Osteoblast (primary cell): ENCODE measurements around the gene SNAP23. TPM values are rescaled to one million over a fixed set of nuclear protein-coding genes. Genes with fewer than 3 reads are reported as not detected.

Source experiments
- DNase-seq: peaks from one replicate; pipeline ENCODE4 v3.0.0; 2011; ENCODE audit warnings: low spot score, mixed read lengths; ENCODE audit not compliant: insufficient read length; ENCODE audit errors: missing footprints
- H2AFZ ChIP-seq: 2 replicates; pipeline ENCODE4 v1.6.0; 2011; ENCODE audit warnings: mild to moderate bottlenecking, low read length
- H3K27ac ChIP-seq: 2 replicates; pipeline ENCODE4 v1.5.1; 2011; ENCODE audit warnings: mild to moderate bottlenecking, low read depth, low read length, moderate library complexity
- H3K27me3 ChIP-seq: 2 replicates; pipeline ENCODE4 v1.6.0; 2012; ENCODE audit warnings: mild to moderate bottlenecking, control low read depth, inconsistent platforms, low read length, moderate library complexity; ENCODE audit not compliant: insufficient read depth
- H3K36me3 ChIP-seq: 2 replicates; pipeline ENCODE4 v1.5.1; 2011; ENCODE audit warnings: mild to moderate bottlenecking, low read length, control low read depth, moderate library complexity; ENCODE audit not compliant: insufficient read depth
- H3K4me1 ChIP-seq: 2 replicates; pipeline ENCODE4 v1.5.1; 2011; ENCODE audit warnings: mild to moderate bottlenecking, low read length, control low read depth, moderate library complexity; ENCODE audit not compliant: insufficient read depth
- H3K4me2 ChIP-seq: 2 replicates; pipeline ENCODE4 v1.6.0; 2011; ENCODE audit warnings: mild to moderate bottlenecking, low read length; ENCODE audit not compliant: insufficient read depth
- H3K4me3 ChIP-seq: fragments of 200-600 bp; sonication (generic); 3 replicates; pipeline ENCODE4 v1.5.1; 2012; ENCODE audit warnings: mild to moderate bottlenecking, low read length, inconsistent platforms; ENCODE audit not compliant: insufficient read depth
- H3K79me2 ChIP-seq: 2 replicates; pipeline ENCODE4 v1.6.0; 2012; ENCODE audit warnings: mild to moderate bottlenecking, low read length, control low read depth, inconsistent platforms; ENCODE audit not compliant: insufficient read depth
- H3K9me3 ChIP-seq: 2 replicates; pipeline ENCODE4 v1.5.1; 2011; ENCODE audit warnings: low read depth, low read length, control low read depth
- H4K20me1 ChIP-seq: 2 replicates; pipeline ENCODE4 v1.6.0; 2012; ENCODE audit warnings: mild to moderate bottlenecking, low read length, control low read depth; ENCODE audit not compliant: insufficient read depth
- total RNA-seq: library from RNA; depleted of rRNA; stranded (reverse); fragments of >200 nt; gene quantifications from 2 replicates; pipeline ENCODE4 v1.2.3, GENCODE V29; 2012
- TF ChIP-seq, protein P1 (sequence below): IDR thresholded peaks from 2 replicates; pipeline ENCODE4 v1.5.1; 2011; ENCODE audit warnings: mild to moderate bottlenecking, low read depth, low read length, moderate library complexity; ENCODE audit errors: extremely low read depth

Gene SNAP23
- total RNA-seq, 1 donor, result 81.4 TPM

GRCh38 chr15:42578984-42579537 is 83.6 kb downstream of the SNAP23 start:
- DNase-seq, result no peak
- H3K27me3 ChIP-seq, result peaks cover 43% of the 10 kb centered on the region
- no peak overlapping the region for H3K27ac ChIP-seq
- H3K36me3 ChIP-seq, result no peaks in the 10 kb centered on the region
- H2AFZ ChIP-seq, result no peak overlapping the region
- H3K4me1 ChIP-seq, result peaks cover 17% of the 10 kb centered on the region
- no peak overlapping the region for H3K4me2 ChIP-seq
- no peaks in the 10 kb centered on the region for H3K9me3 ChIP-seq
- H3K4me3 ChIP-seq, result no peak overlapping the region
- no peaks in the 10 kb centered on the region for H3K79me2 ChIP-seq
- peaks cover 3% of the 10 kb centered on the region for H4K20me1 ChIP-seq
- TF ChIP-seq, protein P1, sequence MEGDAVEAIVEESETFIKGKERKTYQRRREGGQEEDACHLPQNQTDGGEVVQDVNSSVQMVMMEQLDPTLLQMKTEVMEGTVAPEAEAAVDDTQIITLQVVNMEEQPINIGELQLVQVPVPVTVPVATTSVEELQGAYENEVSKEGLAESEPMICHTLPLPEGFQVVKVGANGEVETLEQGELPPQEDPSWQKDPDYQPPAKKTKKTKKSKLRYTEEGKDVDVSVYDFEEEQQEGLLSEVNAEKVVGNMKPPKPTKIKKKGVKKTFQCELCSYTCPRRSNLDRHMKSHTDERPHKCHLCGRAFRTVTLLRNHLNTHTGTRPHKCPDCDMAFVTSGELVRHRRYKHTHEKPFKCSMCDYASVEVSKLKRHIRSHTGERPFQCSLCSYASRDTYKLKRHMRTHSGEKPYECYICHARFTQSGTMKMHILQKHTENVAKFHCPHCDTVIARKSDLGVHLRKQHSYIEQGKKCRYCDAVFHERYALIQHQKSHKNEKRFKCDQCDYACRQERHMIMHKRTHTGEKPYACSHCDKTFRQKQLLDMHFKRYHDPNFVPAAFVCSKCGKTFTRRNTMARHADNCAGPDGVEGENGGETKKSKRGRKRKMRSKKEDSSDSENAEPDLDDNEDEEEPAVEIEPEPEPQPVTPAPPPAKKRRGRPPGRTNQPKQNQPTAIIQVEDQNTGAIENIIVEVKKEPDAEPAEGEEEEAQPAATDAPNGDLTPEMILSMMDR, result no peak

- peak; percentile 90 for DNase-seq
- peak overlapping the region; percentile 77 for H3K4me2 ChIP-seq
These were observed 85.9 kb downstream of the SNAP23 start for GRCh38 chr15:42581272-42581730.

More at GRCh38 chr15:42581272-42581730, 85.9 kb downstream of the SNAP23 start:
- Histone ChIP-seq H3K27me3 (peaks cover 41% of the 10 kb centered on the region), H3K36me3 (no peaks in the 10 kb centered on the region), H4K20me1 (peaks cover 3% of the 10 kb centered on the region), H3K4me3 (peak overlapping the region; percentile 67), H3K4me1 (peaks cover 10% of the 10 kb centered on the region), H2AFZ (peak overlapping the region; percentile 65), H3K9me3 (no peaks in the 10 kb centered on the region), H3K79me2 (no peaks in the 10 kb centered on the region), H3K27ac (no peak overlapping the region)
- TF ChIP-seq, protein P1, result no peak

Other genes starting within 250 kb of the SNAP23 start
- gene GANC, start 222.4 kb upstream of the SNAP23 start, total RNA-seq, result 21.0 and 24.2 TPM in 2 replicates
- 85.8 and 88.4 TPM in 2 replicates for gene TMEM87A, start 222.2 kb upstream of the SNAP23 start, total RNA-seq
- 1.1 and 3.2 TPM in 2 replicates for gene CAPN3, start 136.1 kb upstream of the SNAP23 start, total RNA-seq
- gene ZNF106, start 4.5 kb upstream of the SNAP23 start, total RNA-seq, result 89.0 and 94.6 TPM in 2 replicates
- gene LRRC57, start 53.2 kb downstream of the SNAP23 start, total RNA-seq, result 16.3 and 17.4 TPM in 2 replicates
- gene HAUS2, start 53.2 kb downstream of the SNAP23 start, total RNA-seq, result 18.5 and 20.6 TPM in 2 replicates
- gene STARD9, start 80.0 kb downstream of the SNAP23 start, total RNA-seq, result 9.4 and 13.0 TPM in 2 replicates
- gene CDAN1, start 241.5 kb downstream of the SNAP23 start, total RNA-seq, result 7.6 and 9.7 TPM in 2 replicates